ENCODE measurements around the gene ATF7IP2.

The ATF7IP2 gene

DNA sequence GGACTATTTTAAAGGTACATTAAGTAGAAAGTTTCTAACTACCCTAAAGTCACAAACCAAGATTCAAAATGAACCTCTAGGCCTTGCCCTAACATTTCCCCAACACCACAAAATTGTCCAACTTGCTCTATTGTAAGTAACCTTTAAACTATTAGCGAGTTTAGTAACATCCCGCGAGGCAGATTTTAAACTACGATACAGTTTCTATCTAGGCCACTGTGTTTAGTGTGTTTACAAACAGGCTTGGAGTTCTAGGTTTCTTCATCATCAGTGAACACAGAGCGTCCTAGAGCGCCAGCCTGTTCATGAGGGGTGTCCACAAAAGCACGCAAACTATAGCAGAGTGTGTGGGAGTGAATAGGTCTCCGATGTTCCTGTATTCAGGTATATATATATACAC lies 142.8 kb downstream of the ATF7IP2 start:
- TF ChIP-seq, protein P1, sequence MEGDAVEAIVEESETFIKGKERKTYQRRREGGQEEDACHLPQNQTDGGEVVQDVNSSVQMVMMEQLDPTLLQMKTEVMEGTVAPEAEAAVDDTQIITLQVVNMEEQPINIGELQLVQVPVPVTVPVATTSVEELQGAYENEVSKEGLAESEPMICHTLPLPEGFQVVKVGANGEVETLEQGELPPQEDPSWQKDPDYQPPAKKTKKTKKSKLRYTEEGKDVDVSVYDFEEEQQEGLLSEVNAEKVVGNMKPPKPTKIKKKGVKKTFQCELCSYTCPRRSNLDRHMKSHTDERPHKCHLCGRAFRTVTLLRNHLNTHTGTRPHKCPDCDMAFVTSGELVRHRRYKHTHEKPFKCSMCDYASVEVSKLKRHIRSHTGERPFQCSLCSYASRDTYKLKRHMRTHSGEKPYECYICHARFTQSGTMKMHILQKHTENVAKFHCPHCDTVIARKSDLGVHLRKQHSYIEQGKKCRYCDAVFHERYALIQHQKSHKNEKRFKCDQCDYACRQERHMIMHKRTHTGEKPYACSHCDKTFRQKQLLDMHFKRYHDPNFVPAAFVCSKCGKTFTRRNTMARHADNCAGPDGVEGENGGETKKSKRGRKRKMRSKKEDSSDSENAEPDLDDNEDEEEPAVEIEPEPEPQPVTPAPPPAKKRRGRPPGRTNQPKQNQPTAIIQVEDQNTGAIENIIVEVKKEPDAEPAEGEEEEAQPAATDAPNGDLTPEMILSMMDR (IDR thresholded peaks at IDR 0.05; ENCODE audit: extremely low read depth, missing control alignments), result no peak
- DNase-seq (ENCODE audit: low spot score), result no peak

DNA sequence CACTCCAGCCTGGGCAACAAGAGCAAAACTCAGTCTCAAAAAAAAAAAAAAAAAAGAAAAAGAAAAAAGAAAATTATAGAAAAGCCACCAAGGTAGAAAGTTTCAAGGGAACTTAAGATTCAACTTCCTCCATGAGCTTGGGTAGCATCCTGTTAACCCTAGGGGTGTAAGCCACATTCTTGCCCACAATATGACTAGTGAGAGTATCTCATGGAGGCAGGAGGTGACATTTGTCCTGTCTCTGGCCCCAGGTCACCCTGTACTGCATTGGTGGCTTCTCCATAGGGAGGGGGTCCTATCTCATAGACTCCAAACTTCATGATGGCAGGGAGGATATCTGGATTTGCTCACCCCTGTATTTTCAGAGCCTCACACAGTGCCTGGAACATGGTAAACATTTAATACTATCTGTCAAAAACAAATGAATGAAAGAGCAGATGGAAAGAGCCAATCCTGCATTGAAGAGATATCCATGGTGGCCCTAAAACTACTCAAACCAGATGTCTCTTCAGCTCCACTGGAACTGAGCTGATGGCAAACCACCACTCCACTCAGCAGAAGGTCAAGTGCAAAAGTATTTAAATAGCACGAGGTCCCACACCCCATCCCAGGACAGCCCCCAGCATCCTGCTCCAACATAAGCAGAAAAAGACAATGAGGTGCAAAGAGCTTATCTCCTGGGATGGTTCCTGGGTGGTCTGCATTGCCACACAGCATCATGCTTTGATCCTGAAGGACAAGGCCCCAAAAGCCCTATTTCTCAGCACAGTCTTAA lies 144.2 kb downstream of the ATF7IP2 start:
- no peak for DNase-seq (ENCODE audit: low spot score)

DNA sequence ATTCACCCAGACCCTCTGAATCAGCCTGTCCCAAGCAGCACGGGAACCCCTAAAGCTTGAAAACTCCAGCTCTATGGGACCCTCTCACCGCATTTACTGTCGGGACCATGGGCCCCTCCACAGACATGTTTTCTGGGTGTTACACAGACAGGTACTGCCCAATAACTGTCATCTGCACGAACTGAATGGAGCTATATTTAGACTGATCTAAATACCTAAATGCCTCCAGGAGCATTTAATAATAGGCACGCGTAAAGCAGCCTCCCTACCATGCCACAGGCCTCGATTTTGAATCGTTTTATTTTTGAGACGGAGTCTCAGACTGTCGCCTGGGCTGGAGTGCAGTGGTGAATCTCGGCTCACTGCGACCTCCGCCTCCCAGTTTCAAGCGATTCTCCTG lies 144.8 kb downstream of the ATF7IP2 start:
- DNase-seq (ENCODE audit: low spot score), result no peak
- TF ChIP-seq, protein P1 (IDR thresholded peaks at IDR 0.05; ENCODE audit: extremely low read depth, missing control alignments), result no peak

More for the DNA sequence above, 144.2 kb downstream of the ATF7IP2 start:
- TF ChIP-seq, protein P1 (IDR thresholded peaks at IDR 0.05; ENCODE audit: extremely low read depth, missing control alignments), result no peak

DNA sequence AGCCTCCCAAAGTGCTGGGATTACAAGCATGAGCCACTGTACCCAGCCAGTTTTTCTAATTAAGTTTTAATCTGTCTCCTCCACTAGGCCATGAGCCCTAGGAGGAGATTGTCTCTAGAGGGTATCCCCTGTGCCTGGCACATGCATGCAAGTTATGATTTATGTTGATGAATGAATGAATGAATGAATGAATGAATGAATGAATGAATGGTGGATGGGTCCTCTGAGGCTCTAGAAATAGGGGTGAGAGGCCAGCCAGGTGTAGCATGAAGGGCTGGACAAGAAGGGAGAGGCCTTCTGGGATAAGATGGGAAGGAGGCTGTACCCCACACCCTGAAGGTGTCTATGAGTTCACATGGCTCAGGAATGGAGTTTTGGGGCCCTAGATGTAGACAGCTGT lies 145.7 kb downstream of the ATF7IP2 start:
- DNase-seq (ENCODE audit: low spot score), result no peak
- TF ChIP-seq, protein P1 (IDR thresholded peaks at IDR 0.05; ENCODE audit: extremely low read depth, missing control alignments), result no peak

All from GM20000 (cell line).